ENCODE results near the gene CTBP2.

DNA sequence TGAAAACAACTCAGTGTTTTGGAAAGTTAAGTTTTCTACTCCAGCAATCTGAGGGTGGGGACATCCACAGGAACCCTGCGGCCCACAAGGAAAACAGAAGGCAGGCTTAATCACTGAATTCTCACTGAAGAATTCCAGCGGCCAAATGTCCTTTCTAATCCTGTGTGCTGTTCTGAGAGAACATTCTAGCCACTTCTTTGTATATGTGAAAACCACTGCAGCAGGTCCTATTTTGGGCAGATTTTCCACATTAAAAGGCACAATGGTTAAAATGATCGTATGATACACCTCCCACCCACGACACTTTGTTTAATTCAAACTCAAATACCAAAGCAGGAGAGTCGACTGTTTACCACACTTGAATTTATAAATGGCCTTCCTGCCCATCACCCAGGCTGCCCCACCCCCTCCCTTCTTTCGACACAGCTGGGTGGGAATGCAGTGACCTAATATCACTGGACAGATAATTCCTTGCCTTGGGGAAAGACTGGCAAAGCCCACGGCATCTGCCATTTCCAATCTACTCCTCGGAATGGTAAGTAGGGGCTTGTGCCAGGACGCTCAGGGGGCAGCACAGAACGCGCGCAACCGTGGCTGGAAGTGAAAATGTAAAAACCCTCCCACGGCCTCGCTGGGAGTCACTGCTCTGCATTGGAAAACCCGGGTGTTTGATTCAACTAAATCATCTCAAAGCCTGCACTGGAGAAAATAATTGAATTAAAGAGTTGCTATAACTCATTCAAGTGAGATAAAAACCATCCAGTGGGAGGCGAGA lies 67.0 kb downstream of the CTBP2 start:
- peak in 2 of 3 donors; percentile 49 to 78 for TF ChIP-seq POLR2AphosphoS5 (IDR thresholded peaks at IDR 0.05)
- TF ChIP-seq CTCF (IDR thresholded peaks at IDR 0.05) = no peak
- TF ChIP-seq EP300 (IDR thresholded peaks at IDR 0.05) = peak; percentile 29

All from stomach (tissue), 4 donors.